ENCODE measurements around the gene DICER1.

The DICER1 gene

GRCh38 chr14:95075789-95076188 lies 81.5 kb downstream of the DICER1 start:
- no peak for DNase-seq

GRCh38 chr14:95073947-95074346 lies 83.4 kb downstream of the DICER1 start:
- no peak for DNase-seq

- DNase-seq = no peak
Measured at GRCh38 chr14:95072310-95072905, 84.9 kb downstream of the DICER1 start.

- DNase-seq = no peak
Measured at GRCh38 chr14:95071649-95072280, 85.6 kb downstream of the DICER1 start.

GRCh38 chr14:95070748-95071435 lies 86.4 kb downstream of the DICER1 start:
- no peak for DNase-seq

GRCh38 chr14:95069547-95069946 lies 87.8 kb downstream of the DICER1 start:
- DNase-seq = no peak

GRCh38 chr14:95069018-95069417 lies 88.3 kb downstream of the DICER1 start:
- DNase-seq = no peak

- DNase-seq = no peak
Measured at GRCh38 chr14:95068521-95068920, 88.8 kb downstream of the DICER1 start.

- DNase-seq = no peak
Measured at GRCh38 chr14:95068080-95068479, 89.2 kb downstream of the DICER1 start.

GRCh38 chr14:95067526-95067925 lies 89.8 kb downstream of the DICER1 start:
- no peak for DNase-seq

GRCh38 chr14:95066427-95066986 lies 90.8 kb downstream of the DICER1 start:
- no peak for DNase-seq

- no peak for DNase-seq
Measured at GRCh38 chr14:95065411-95065810, 91.9 kb downstream of the DICER1 start.

- no peak for DNase-seq
Measured at GRCh38 chr14:95064734-95065133, 92.6 kb downstream of the DICER1 start.

- DNase-seq = no peak
Measured at GRCh38 chr14:95064256-95064655, 93.1 kb downstream of the DICER1 start.

GRCh38 chr14:95063391-95063790 lies 93.9 kb downstream of the DICER1 start:
- no peak for DNase-seq

GRCh38 chr14:95062946-95063345 lies 94.4 kb downstream of the DICER1 start:
- no peak for DNase-seq

- no peak for DNase-seq
Measured at GRCh38 chr14:95062220-95062619, 95.1 kb downstream of the DICER1 start.

GRCh38 chr14:95061317-95062093 lies 95.8 kb downstream of the DICER1 start:
- DNase-seq = no peak

GRCh38 chr14:95059126-95059525 lies 98.2 kb downstream of the DICER1 start:
- no peak for DNase-seq

GRCh38 chr14:95058491-95058890 lies 98.8 kb downstream of the DICER1 start:
- DNase-seq = no peak

GRCh38 chr14:95057851-95058250 lies 99.5 kb downstream of the DICER1 start:
- no peak for DNase-seq

GRCh38 chr14:95057147-95057546 lies 100.2 kb downstream of the DICER1 start:
- DNase-seq = no peak

- no peak for DNase-seq
Measured at GRCh38 chr14:95056476-95056875, 100.9 kb downstream of the DICER1 start.

Measured in activated naive CD4-positive, alpha-beta T cell treated with Interleukin-2 at 50 U/mL for 16 hours (primary cell).